CD1c-positive myeloid dendritic cell (primary cell): Measurements from ENCODE around the gene ZNRD2.

Experiments used
- DNase-seq: peaks from one replicate; pipeline ENCODE4 v3.0.0-alpha.2; 2016; ENCODE audit errors: extremely low spot score

Gene ZNRD2

DNA sequence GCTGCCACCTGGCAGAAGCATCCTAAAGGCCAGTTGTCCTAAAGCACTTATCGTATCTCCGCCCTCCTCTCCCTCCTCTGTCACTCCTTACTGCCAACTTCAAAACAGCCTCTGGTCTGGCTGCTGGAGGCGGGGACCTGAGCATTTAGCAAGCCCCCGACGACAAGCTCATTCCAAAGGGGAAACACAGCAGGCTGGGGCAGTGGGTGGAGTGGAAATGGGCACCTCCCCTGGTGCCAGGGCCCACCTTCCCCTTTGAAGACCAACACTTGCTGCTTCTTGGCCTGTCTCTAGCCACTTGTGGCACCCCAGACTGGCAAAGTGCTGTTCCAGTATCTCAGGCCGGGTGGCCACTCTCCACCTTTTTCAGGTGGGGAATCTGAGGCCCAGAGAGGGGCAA lies 40.1 kb downstream of the ZNRD2 start:
- DNase-seq: no peak

DNA sequence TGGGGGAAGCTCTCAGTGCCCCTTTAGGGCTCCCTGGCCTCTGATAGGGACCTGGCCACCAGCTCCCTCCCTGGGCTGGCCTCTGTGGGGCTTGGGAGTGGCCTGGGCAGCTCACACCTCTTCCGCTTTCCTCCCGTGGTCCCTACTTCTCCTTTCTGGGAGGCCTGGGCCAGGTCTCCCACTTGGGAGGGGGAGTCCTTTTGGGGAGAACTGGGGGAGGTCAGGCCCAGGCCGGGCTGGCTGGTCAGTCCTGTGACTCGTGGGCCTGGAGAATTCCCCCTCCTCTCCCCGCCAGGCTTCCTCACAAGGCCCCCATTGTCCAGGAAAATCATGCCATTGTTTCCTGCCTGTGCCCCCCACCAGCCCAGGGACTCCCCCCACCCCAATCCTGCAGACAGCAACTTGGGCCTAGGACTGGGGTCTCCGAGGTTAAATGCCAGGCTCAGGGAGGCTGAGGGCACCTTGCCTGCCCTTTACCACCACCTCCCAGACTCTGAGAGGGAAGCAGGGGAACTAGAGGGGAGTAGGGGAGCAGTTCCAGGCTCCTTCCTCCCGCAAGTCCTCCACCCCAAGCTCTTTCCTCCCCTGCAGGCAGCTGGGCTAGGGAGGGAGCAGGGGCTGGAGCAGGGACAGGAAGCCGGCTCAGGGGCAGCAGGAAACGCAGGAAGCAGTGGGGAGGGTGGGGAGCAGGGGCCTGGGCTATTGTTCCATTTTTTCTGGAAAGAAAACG lies 40.9 kb downstream of the ZNRD2 start:
- DNase-seq: peak; percentile 85

DNA sequence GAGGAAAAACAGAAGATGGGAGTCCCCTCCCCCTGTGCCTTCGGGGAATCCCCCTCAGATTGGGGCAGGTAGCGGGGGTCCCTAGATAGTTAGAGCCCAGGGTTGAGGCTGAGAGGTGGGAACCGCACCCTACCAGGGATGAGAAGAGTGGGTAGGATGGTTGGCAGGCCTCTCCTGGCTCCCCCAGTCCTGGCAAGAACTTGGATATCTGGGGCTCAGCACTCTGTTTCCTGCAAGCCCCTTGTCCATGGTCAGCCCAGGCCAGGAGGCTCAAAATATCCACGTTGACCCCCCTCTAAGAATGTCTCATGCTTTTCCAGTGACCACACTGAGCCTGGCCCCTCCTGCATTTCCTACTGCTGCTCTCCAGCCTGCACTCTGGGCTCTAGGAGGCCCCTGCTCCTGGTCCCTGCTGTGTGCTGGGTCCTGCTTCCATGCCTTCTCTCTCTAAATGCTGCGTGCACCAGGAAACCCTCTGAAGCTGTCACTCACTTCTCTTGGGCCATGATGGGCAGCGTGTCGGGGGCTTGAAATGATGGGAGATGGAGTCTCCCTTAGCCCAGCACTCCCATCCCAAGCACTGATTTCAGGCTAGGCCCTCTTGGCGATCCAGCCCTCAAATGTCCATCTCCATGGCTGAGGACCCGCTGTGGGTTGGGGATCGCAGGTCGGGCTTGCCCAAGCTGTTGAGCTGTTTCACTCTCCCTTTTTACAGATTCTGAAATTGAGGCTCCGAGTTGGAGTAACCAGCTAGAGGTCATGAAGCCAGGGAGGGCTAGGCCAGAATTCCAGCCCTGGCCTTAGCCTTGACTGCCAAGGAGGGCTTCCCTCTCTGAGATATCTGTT lies 41.7 kb downstream of the ZNRD2 start:
- DNase-seq: no peak

DNA sequence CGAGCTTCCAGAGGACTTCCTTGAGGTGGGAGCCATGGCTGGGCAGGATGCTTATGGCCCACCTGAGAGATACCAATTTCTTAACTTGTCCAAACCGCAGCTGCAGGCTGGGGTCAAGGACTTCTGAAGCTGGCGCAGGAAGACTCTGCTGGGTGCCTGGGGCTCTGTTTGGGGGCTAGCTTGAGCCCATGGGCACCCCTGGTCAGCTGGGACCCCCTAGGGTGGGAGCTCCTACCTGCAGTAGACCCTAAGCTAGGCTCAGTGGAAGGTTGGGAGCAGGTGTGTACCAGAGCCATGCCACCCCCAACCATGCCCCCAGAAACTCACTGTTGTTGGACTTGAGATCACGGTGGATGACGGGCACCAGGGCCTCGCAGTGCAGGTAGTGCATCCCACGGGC lies 42.4 kb downstream of the ZNRD2 start:
- DNase-seq: no peak

DNA sequence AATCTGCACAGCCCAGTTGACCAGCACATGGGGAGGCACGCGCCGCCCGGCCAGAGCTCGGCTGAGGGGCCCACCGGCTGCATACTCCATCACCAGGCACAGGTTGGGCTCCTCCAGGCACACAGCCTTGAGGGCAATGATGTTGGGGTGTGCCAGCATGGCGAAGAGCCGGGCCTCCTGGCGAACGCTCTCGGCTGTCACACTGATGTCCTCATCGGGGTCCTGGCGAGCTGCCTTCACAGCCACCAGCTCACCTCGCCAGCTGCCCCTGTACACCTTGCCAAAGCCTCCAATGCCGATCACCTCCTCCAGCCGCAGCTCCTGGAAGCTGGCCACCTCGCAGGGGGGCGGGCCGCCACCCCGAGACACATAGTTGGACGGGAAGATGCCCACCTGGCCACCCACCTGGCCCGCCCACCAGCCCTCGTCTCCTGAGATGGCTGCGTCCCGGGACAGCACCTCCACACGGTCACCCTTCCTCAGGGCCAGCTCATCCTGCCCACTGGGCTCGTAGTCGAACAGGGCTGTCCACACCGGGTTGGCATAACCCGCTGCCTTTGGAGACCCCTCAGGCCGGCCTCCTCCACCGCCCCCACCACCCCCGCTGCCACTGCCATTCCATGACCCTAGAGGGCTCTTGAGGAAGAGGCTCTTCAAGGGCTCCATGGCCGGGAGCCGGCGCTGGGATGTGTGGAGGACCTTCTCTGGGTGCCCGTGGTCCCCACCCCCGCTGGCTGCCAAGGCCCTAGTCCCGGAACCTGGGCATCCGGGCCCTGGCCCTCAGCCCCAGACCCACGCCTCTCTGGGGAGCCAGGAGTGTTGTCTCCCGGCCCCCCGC lies 43.0 kb downstream of the ZNRD2 start:
- DNase-seq: no peak

DNA sequence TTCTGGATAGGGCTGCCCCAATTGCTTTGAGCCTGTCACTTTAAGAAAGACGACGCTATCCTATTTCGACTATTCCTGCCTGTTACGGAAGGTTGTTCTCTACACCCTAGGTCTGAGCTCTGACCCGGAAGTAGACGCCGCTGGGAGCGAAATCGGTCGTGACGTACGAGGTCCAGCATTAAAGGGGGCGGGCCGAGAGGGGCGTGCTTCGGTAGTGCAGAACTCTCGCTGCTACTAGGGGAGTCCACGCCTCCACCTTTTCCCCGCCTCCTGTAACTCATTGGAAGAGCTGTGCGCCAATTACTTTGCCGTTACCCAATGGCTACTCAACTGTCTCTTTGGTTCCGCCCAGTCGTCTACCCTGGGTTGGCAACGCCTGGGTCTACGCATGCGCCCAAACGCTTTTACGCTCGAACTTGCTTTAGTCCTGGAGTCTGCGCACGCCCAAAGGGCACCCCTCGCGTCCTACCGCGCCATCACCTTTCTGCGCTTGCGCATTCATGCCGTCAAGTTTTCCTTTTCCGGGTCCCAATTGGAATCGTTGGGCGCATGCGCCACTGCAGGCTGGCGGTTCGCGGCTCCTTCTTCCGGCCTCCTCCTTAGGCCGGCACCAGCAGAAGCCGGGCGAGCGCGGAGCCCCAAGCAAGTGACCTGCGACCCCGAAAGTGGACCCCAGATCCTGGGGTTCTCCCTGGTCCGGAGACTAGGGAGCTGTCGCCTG lies 45.1 kb downstream of the ZNRD2 start, which contains the start of gene PCNX3:
Gene PCNX3, plus strand, starts transcription at position 548 of the 721 bp plus-strand sequence. CDS start 536 bp downstream, outside the sequence.
- DNase-seq: peak; percentile 100

DNA sequence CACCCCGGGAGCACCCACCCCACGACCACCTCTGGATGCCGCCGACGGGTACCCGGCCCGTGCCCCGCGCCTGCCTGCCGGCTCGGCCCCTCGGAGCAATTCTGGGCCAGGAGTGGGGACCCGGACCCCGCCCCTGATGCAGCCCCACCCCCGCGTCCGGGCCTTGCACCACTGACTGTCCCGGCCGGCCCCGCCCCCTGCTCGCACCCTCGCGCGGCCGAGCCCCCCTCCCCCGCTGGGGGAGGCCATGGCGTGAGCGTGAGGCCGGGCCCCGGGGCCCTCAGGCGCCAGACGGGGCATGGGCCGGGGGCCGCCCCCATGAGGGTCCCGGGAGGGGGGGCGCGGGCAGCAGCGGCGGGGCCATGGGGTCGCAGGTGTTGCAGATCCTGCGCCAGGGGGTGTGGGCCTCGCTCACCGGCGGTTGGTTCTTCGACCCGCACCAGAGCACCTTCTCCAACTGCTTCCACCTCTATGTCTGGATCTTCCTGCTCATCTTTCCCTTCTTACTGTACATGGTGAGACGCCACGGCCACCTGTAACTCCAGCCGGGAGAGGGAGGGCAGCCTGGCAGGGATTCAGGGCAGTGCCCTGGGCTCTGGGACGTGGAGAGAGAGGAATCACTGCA lies 45.8 kb downstream of the ZNRD2 start:
- DNase-seq: no peak

DNA sequence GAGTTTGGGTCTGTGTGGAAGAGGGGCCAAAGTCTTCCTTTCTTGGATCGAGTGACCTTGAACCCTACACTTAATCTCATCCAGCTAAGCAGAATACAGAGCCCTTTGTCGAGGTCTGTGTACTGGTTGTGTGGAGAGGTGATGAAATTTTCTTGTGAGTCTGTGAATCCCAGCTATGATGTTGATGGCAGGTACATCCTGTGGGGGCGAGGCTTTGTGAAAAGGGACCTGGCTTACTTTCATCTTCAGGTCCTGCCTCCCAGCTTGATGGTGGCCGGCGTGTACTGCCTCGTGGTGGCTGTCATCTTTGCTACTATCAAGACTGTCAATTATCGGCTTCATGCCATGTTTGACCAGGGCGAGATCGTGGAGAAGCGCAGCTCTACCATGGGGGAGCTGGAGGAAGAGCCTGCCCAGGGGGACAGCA lies 46.3 kb downstream of the ZNRD2 start:
- DNase-seq: no peak

DNA sequence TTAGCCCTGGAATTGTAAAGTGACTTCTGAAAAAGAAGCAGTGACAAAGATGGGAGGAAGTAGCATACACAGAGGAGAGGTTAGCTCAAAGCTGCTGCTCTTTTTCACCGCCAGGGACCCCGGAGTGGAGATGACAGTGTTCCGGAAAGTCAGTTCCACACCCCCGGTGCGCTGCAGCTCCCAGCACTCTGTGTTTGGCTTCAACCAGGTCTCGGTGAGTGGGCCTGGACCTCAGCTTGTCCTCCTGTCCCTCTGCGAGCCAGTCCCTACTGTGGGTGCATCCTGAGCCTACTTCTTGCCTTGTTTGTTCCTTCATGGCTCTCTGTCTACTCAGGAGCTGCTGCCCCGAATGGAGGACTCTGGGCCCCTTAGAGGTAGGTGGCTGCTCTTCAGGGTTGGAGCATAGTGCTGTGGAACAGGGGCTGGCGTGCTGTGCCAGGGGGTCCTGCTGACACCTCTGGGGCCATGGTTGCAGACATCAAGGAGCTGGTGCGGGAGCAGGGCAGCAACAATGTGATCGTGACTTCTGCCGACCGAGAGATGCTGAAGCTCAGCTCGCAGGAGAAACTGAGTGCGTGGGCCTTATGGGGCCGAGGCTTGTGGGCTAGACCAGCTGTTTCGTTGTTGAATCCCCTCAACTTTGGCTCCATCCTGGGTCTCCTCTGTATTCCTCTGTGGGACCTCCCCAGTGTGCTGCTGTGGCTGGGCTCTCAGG lies 47.0 kb downstream of the ZNRD2 start:
- no peak for DNase-seq

DNA sequence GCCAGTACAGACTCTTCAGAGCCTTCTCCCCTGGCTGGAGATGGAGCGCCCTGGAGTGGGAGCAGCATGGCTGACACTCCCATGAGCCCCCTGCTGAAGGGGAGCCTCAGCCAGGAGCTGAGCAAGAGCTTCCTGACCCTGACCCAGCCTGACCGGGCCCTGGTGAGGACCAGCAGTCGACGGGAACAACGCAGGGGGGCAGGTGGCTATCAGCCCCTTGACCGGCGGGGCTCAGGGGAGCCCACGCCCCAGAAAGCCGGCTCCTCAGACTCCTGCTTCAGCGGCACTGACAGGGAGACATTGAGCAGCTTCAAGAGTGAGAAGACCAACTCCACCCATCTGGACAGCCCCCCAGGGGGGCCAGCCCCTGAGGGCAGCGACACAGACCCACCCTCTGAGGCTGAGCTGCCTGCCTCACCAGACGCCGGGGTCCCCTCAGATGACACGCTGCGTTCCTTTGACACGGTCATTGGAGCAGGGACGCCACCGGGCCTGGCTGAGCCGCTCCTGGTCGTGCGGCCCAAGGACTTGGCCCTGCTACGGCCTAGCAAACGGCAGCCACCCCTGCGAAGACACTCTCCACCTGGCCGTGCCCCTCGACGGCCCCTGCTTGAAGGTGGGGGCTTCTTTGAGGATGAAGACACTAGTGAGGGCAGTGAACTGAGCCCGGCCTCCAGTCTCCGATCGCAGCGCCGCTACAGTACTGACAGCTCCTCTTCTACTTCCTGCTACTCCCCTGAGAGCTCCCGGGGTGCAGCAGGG lies 47.9 kb downstream of the ZNRD2 start:
- DNase-seq: no peak

DNA sequence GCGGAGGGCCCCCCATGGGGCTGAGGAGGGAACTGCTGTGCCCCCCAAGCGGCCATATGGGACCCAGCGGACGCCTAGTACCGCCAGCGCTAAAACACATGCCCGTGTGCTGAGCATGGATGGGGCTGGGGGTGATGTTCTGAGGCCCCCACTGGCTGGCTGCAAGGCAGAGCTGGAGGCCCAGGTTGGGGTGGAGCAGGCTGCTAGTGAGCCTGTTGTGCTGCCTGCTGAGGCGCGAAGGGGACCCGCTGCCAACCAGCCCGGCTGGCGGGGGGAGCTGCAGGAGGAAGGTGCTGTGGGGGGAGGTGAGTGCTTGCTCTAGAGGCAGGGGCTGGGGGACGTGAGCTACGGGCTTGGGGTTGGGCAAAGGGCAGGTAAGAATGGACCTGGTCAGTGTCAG lies 48.5 kb downstream of the ZNRD2 start:
- DNase-seq: no peak

DNA sequence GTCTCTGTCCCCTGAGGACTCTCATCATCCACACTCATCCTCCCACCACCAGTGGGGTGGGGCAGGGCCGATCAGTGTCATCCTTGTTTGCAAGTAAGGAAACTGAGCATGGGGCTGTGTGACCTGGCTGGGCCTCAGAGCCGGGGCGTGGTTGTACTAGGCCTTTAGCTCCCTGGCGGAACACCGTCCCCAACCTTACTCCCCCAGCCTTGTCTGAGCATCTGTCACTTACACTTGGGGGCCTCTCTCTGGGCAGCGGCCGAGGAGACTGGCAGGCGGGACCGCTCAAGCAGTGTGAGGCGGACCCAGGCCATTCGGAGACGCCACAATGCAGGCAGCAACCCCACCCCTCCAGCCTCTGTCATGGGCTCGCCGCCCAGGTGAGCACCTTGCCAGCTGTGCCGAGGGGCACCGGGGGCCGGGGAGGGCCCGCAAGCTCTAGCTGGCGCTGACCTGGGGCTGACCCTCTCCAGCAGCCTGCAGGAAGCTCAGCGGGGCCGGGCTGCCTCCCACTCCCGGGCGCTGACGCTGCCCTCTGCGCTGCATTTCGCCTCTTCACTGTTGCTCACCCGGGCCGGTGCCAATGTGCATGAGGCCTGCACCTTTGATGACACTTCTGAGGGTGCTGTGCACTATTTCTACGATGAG lies 49.1 kb downstream of the ZNRD2 start:
- DNase-seq: no peak

DNA sequence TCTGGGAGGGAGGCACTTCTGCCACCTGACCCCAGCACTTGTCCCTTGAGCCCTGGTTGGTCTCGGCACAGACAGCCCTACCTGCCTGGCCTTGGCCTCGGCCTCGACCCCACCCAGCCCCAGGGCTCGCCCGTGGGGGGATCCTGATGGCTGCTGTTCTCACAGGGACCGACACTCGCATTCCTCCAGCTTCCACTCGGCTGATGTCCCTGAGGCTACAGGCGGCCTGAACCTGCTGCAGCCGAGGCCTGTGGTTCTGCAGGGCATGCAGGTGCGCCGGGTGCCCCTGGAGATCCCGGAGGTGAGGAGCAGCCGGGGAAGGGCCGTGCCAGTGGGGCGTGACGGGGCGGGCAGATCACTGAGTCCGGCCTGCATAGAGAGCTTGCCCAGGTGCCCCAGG lies 50.4 kb downstream of the ZNRD2 start:
- no peak for DNase-seq

DNA sequence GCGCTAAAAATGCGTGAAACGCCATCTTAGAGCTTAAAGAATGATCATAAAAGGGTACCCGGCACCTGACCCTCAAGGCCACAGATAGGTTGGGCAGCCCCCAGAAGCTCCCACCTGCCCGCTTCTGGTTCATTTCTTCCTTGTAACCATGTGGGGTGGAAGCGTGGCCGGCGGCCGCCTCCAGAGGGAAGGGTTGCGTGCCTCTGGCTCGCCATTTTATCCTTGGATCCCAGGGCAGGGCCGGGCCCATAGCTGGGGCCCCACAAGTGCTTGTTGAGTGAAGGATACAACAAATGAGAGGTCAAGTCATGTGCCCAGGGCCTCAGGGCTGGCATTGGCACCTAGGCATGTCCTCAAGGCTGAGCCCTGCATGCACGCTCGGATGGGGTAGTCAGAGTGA lies 51.2 kb downstream of the ZNRD2 start:
- no peak for DNase-seq
